ENCODE data around the gene EPB42. TPM values are rescaled to one million over a fixed set of nuclear protein-coding genes. Genes with fewer than 3 reads are reported as not detected.

The EPB42 gene
- total RNA-seq (under 1 TPM in 1 of 2 donors, not detected in 1; 0.60 TPM), polyA plus RNA-seq (not detected)
- long read RNA-seq, donor 1, partial matches to known transcripts = 1 of 3 reads
- long read RNA-seq, donor 1, other reads (novel, unspliced or antisense) = 0 of 3 reads
- long read RNA-seq, donor 2 = 0 reads

DNA sequence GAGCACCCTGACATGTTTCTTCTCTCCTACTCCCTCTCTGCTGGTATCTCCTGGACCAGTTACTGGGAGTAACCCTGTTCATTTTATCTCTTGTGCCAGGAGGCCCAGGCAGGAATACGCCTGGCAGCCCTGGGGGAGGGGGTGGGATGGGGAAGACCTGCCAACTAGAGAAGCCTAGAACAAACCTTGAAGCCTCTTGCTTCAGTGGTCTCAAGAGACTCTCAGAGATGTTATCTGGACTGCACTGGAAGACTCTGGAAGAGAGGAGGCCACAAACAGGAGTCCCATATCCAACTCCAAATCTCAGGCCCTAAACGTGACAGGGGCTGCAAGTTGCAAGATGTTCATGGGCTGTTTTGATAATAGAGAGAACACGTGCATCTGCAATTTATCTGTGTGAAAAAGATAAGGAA is at the start of gene EPB42:
EPB42 (minus strand) TSS at position 28 of the 413 bp plus-strand sequence. CDS start 193 bp downstream, outside the sequence.
- H3K27me3 ChIP-seq (ENCODE audit: control insufficient read depth in 1 of 2, insufficient read depth in 2 of 2, low read length in 1 of 2) = no peaks in the 10 kb centered on the region
- DNase-seq (no peak), ATAC-seq (ENCODE audit: low FRiP score) (no peak)
- no peaks in the 10 kb centered on the region for H3K9me3 ChIP-seq (ENCODE audit: control insufficient read depth, low read length)
- WGBS, 2 donors = 76 to 81% methylated on average over 3 of the region's 3 CpGs
- intact Hi-C loops (cut with DNase I) = no loop called here
- H3K4me3 ChIP-seq (ENCODE audit: low read length in 2 of 2) = no peak within 1 kb of the TSS
- no peak within 1 kb of the TSS for H3K27ac ChIP-seq (ENCODE audit: low read depth in 1 of 2, low read length in 2 of 2)
- H3K36me3 ChIP-seq (ENCODE audit: control insufficient read depth in 1 of 2, insufficient read depth in 2 of 2, low read length in 1 of 2) = no peaks in the 10 kb centered on the region
- no peaks in the 10 kb centered on the region for H3K4me1 ChIP-seq (ENCODE audit: control insufficient read depth in 1 of 2, insufficient read depth in 2 of 2, low read length in 2 of 2)

DNA sequence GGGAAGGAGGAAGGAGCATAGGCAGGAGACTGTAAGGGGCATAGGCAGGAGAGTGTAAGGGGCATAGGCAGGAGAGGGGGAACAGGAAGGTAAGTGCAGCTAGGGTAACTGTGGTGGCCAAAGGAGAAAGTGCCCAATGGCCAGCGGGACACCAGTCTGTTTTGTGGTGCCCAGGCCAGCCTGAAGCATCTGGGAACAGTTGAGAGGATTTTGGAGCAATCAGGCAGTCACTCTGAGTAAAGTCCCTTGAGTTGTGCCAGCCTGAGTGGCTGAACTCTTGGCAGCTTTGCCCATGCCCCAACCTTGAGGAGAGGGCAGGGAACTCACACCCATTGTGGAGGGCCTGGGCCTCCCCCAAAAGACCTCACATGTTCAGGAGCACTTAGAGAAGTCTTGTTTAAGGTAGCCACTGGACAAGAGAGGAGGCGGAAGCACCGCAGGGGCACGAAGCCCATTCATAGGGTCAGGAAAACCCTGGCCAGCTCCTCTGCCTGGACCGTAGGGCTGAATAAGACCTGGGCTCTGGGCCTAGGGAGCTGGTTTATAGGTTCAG is 49.4 kb upstream of the EPB42 start:
- ATAC-seq (ENCODE audit: low FRiP score) (no peak), DNase-seq (no peak)
- Histone ChIP-seq H3K9me3 (ENCODE audit: control insufficient read depth, low read length) (no peaks in the 10 kb centered on the region), H3K36me3 (ENCODE audit: control insufficient read depth in 1 of 2, insufficient read depth in 2 of 2, low read length in 1 of 2) (no peaks in the 10 kb centered on the region), H3K4me3 (ENCODE audit: low read length in 2 of 2) (no peak overlapping the region), H3K27ac (ENCODE audit: low read depth in 1 of 2, low read length in 2 of 2) (no peak overlapping the region), H3K4me1 (ENCODE audit: control insufficient read depth in 1 of 2, insufficient read depth in 2 of 2, low read length in 2 of 2) (no peaks in the 10 kb centered on the region), H3K27me3 (ENCODE audit: control insufficient read depth in 1 of 2, insufficient read depth in 2 of 2, low read length in 1 of 2) (no peaks in the 10 kb centered on the region)
- intact Hi-C loops (cut with DNase I) = no loop called here
- 81 to 83% methylated on average over 5 of the region's 5 CpGs for WGBS, 2 donors

- WGBS, 2 donors = 49 to 52% methylated on average over 11 of the region's 11 CpGs
- intact Hi-C loops (cut with DNase I) = no loop called here
- no peak for DNase-seq
- H3K9me3 ChIP-seq (ENCODE audit: control insufficient read depth, low read length) = no peaks in the 10 kb centered on the region
- H3K27ac ChIP-seq (ENCODE audit: low read depth in 1 of 2, low read length in 2 of 2) = no peak overlapping the region
- H3K4me1 ChIP-seq (ENCODE audit: control insufficient read depth in 1 of 2, insufficient read depth in 2 of 2, low read length in 2 of 2) = no peaks in the 10 kb centered on the region
- H3K4me3 ChIP-seq (ENCODE audit: low read length in 2 of 2) = no peak overlapping the region
- no peaks in the 10 kb centered on the region for H3K36me3 ChIP-seq (ENCODE audit: control insufficient read depth in 1 of 2, insufficient read depth in 2 of 2, low read length in 1 of 2)
- no peak for ATAC-seq (ENCODE audit: low FRiP score)
- H3K27me3 ChIP-seq (ENCODE audit: control insufficient read depth in 1 of 2, insufficient read depth in 2 of 2, low read length in 1 of 2) = no peaks in the 10 kb centered on the region
These were observed 47.6 kb upstream of the EPB42 start for GRCh38 chr15:43268111-43269105.

DNA sequence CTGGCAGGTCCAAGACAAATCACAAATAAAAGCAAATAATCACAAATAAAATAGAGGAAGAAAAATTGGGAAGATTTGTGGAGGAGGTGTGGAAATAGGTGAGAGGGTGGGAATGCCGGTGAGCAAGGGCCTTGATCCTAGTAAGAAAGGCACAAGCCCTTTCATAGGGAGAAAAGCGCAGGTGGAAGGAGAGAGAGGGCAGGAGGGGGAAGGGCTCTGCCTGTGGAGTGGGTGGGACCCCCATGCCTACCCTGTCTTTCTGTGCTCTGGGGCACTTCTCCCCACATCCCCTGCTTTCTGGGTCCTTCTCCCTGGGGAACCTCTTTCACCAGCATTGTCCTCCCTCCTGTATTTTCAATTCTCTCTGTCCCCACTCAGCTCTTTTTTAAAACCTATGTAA is 46.6 kb upstream of the EPB42 start:
- no peak for ATAC-seq (ENCODE audit: low FRiP score)
- H3K27me3 ChIP-seq (ENCODE audit: control insufficient read depth in 1 of 2, insufficient read depth in 2 of 2, low read length in 1 of 2) = no peaks in the 10 kb centered on the region
- no peak for DNase-seq
- intact Hi-C loops (cut with DNase I) = no loop called here
- no peaks in the 10 kb centered on the region for H3K36me3 ChIP-seq (ENCODE audit: control insufficient read depth in 1 of 2, insufficient read depth in 2 of 2, low read length in 1 of 2)
- no peak overlapping the region for H3K4me3 ChIP-seq (ENCODE audit: low read length in 2 of 2)
- no peaks in the 10 kb centered on the region for H3K4me1 ChIP-seq (ENCODE audit: control insufficient read depth in 1 of 2, insufficient read depth in 2 of 2, low read length in 2 of 2)
- 58 to 98% methylated on average over 2 of the region's 2 CpGs for WGBS, 2 donors
- H3K9me3 ChIP-seq (ENCODE audit: control insufficient read depth, low read length) = no peaks in the 10 kb centered on the region
- no peak overlapping the region for H3K27ac ChIP-seq (ENCODE audit: low read depth in 1 of 2, low read length in 2 of 2)

GRCh38 chr15:43266834-43267233 is 46.0 kb upstream of the EPB42 start, which contains the start of gene TGM5:
TSS of gene TGM5 (minus strand) at chr15:43266928. CDS start at chr15:43266849, 79 bp downstream.
- no peaks in the 10 kb centered on the region for H3K27me3 ChIP-seq (ENCODE audit: control insufficient read depth in 1 of 2, insufficient read depth in 2 of 2, low read length in 1 of 2)
- H3K4me1 ChIP-seq (ENCODE audit: control insufficient read depth in 1 of 2, insufficient read depth in 2 of 2, low read length in 2 of 2) = no peaks in the 10 kb centered on the region
- ATAC-seq (ENCODE audit: low FRiP score) = no peak
- no peak for DNase-seq
- 78 to 83% methylated on average over 8 of the region's 8 CpGs for WGBS, 2 donors
- H3K9me3 ChIP-seq (ENCODE audit: control insufficient read depth, low read length) = no peaks in the 10 kb centered on the region
- H3K27ac ChIP-seq (ENCODE audit: low read depth in 1 of 2, low read length in 2 of 2) = no peak within 1 kb of the TSS
- no peak within 1 kb of the TSS for H3K4me3 ChIP-seq (ENCODE audit: low read length in 2 of 2)
- no peaks in the 10 kb centered on the region for H3K36me3 ChIP-seq (ENCODE audit: control insufficient read depth in 1 of 2, insufficient read depth in 2 of 2, low read length in 1 of 2)
- intact Hi-C loops (cut with DNase I) = no loop called here

DNA sequence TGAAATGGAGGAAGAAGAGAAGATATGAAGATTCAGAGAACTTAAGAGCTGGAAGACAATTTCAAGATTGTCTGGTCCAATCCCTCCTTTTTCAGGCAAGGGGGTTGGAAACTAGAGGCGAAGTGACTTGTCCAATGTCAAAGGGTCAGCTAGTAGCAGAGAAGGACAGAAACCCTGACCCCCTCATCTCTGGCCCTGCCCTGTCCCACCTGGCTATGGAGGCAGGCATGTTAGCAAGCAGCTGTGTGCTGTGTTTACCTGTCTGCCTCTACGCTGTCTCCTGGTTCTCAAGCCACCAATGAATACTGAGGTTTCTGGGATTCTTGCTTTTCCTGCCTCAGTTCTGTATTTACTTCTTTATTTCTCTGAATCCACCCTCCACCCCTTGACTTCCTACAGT is 45.6 kb upstream of the EPB42 start:
- intact Hi-C loops (cut with DNase I) = no loop called here
- WGBS, 2 donors = 87 to 97% methylated on average over 2 of the region's 2 CpGs

DNA sequence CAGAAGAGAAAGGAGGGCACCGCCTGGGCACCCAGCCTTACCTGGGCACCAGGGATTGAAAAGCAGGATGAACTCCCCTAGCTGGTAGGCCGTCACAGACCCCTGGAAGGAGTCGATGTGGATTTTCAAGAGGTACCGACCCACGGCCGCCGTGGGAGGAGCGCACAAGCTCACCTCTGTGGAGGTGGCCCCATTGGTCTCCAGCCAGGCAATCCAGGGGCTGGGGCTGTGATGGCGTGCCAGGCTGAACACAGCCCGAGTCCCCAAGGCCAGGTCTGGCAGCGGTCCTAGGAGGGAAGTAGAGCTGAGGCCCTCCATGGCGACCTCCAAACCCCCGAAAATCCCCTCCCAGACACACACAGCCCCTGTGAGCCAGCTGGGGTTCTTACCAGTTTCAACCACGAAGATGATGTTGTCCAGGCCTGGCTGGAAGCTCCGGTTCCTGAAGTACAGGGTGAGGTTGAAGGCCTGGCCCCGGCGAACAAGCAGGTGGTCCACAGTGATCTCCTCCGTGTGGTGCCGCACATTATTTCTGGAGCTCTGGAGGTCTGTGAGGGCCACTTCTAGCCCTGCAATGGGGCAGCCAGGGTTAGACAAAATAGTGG is 39.3 kb upstream of the EPB42 start:
- Histone ChIP-seq H3K27me3 (ENCODE audit: control insufficient read depth in 1 of 2, insufficient read depth in 2 of 2, low read length in 1 of 2) (no peaks in the 10 kb centered on the region), H3K9me3 (ENCODE audit: control insufficient read depth, low read length) (no peaks in the 10 kb centered on the region), H3K36me3 (ENCODE audit: control insufficient read depth in 1 of 2, insufficient read depth in 2 of 2, low read length in 1 of 2) (no peaks in the 10 kb centered on the region), H3K4me3 (ENCODE audit: low read length in 2 of 2) (no peak overlapping the region), H3K4me1 (ENCODE audit: control insufficient read depth in 1 of 2, insufficient read depth in 2 of 2, low read length in 2 of 2) (no peaks in the 10 kb centered on the region), H3K27ac (ENCODE audit: low read depth in 1 of 2, low read length in 2 of 2) (no peak overlapping the region)
- ATAC-seq (ENCODE audit: low FRiP score) = no peak
- intact Hi-C loops (cut with DNase I) = no loop called here
- 90 to 92% methylated on average over 19 of the region's 19 CpGs for WGBS, 2 donors
- DNase-seq = no peak

More for the DNA sequence above, 45.6 kb upstream of the EPB42 start:
- DNase-seq (no peak), ATAC-seq (ENCODE audit: low FRiP score) (no peak)
- H3K27me3 ChIP-seq (ENCODE audit: control insufficient read depth in 1 of 2, insufficient read depth in 2 of 2, low read length in 1 of 2) = no peaks in the 10 kb centered on the region
- H3K4me1 ChIP-seq (ENCODE audit: control insufficient read depth in 1 of 2, insufficient read depth in 2 of 2, low read length in 2 of 2) = no peaks in the 10 kb centered on the region
- no peak overlapping the region for H3K4me3 ChIP-seq (ENCODE audit: low read length in 2 of 2)
- no peaks in the 10 kb centered on the region for H3K36me3 ChIP-seq (ENCODE audit: control insufficient read depth in 1 of 2, insufficient read depth in 2 of 2, low read length in 1 of 2)
- no peaks in the 10 kb centered on the region for H3K9me3 ChIP-seq (ENCODE audit: control insufficient read depth, low read length)
- H3K27ac ChIP-seq (ENCODE audit: low read depth in 1 of 2, low read length in 2 of 2) = no peak overlapping the region

GRCh38 chr15:43258781-43259180 is 38.0 kb upstream of the EPB42 start:
- intact Hi-C loops (cut with DNase I) = no loop called here
- WGBS, 2 donors = 90 to 96% methylated on average over 8 of the region's 8 CpGs
- no peak for ATAC-seq (ENCODE audit: low FRiP score)

More at GRCh38 chr15:43258781-43259180, 38.0 kb upstream of the EPB42 start:
- H3K9me3 ChIP-seq (ENCODE audit: control insufficient read depth, low read length) = no peaks in the 10 kb centered on the region
- no peaks in the 10 kb centered on the region for H3K27me3 ChIP-seq (ENCODE audit: control insufficient read depth in 1 of 2, insufficient read depth in 2 of 2, low read length in 1 of 2)
- no peak for DNase-seq
- H3K36me3 ChIP-seq (ENCODE audit: control insufficient read depth in 1 of 2, insufficient read depth in 2 of 2, low read length in 1 of 2) = no peaks in the 10 kb centered on the region
- no peak overlapping the region for H3K27ac ChIP-seq (ENCODE audit: low read depth in 1 of 2, low read length in 2 of 2)
- no peaks in the 10 kb centered on the region for H3K4me1 ChIP-seq (ENCODE audit: control insufficient read depth in 1 of 2, insufficient read depth in 2 of 2, low read length in 2 of 2)
- H3K4me3 ChIP-seq (ENCODE audit: low read length in 2 of 2) = no peak overlapping the region
